Stimulated activated CD8-positive, alpha-beta memory T cell treated with anti-CD3 and anti-CD28 coated beads, Interleukin-12 subunit alpha, Interleukin-12 subunit beta, amount 100 ng/mL, for 24 hours (primary cell): ENCODE results near the gene NDOR1.
"Not testable (repeated sequence)": the region's sequence is repeated elsewhere in the genome, so short reads cannot be mapped to it uniquely, and the experiment has no call there.

ENCODE experiments used
- DNase-seq: peaks from one replicate; pipeline ENCODE4 v3.0.0-alpha.2; 2020; ENCODE audit errors: extremely low read depth

NDOR1 gene

DNA sequence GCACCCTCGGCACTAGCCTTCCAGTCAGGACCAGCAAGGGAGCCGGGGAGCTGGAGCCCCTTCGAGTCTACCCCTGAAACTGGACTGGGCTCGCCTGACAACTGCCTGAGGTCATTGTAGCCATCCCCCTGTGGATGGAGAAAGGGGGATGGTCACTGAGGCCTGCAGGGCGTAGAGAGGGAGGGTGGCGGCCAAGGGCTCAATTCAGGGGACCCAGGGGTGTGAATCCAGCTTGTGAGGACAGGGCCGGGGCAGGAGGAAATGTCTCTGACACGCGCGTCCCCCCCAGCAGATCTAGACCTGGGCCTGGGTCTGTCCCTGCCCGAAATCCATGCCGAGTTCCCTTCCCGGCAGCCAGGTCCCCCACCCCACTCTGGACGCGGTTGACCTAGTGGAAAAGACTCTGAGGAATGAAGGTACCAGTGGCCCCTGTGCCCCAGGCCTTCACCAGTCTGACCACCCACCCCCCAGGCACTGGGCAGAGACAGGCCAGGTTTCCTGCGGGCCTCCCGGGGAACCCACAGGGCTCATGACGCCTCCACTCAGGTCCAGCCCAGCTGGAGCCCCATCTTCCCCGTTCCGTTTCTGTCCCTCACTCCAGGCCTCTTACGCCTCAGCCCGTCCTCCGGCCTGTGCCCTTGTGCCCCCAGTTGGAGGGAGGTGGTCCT lies 26.0 kb downstream of the NDOR1 start:
- DNase-seq, result no peak

DNA sequence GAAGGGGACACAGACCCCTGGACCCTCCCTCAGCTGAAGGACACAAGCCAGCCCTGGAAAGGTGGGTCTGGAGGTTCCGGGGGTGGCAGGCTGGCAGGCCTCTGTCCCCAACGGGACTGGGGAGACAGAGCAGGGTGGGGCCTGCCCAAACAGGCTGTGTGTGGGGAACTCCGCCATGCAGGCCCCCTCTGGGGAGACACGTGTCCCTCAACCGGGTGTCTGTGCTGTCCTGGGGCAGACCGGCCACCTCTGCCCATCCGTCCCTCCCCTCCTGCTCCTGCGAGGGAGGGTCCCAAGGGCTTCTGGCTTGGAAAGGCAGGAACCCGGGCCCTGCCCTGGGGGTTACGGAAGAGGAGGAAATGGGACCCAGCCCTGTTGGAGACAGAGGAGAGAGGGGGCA lies 26.6 kb downstream of the NDOR1 start:
- DNase-seq, result no peak

DNA sequence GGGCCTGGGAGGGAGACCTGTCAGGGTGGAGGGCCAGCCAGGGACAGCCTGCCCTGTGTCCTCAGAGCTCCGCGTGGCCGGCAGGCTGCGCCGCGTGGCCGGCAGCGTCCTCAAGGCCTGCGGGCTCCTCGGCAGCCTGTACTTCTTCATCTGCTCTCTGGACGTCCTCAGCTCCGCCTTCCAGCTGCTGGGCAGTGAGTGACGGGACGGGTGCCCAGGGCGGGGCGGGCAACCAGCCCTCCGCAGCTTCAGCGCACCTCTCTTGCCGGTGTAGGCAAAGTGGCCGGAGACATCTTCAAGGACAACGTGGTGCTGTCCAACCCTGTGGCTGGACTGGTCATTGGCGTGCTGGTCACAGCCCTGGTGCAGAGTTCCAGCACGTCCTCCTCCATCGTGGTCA lies 27.0 kb downstream of the NDOR1 start:
- no peak for DNase-seq

DNA sequence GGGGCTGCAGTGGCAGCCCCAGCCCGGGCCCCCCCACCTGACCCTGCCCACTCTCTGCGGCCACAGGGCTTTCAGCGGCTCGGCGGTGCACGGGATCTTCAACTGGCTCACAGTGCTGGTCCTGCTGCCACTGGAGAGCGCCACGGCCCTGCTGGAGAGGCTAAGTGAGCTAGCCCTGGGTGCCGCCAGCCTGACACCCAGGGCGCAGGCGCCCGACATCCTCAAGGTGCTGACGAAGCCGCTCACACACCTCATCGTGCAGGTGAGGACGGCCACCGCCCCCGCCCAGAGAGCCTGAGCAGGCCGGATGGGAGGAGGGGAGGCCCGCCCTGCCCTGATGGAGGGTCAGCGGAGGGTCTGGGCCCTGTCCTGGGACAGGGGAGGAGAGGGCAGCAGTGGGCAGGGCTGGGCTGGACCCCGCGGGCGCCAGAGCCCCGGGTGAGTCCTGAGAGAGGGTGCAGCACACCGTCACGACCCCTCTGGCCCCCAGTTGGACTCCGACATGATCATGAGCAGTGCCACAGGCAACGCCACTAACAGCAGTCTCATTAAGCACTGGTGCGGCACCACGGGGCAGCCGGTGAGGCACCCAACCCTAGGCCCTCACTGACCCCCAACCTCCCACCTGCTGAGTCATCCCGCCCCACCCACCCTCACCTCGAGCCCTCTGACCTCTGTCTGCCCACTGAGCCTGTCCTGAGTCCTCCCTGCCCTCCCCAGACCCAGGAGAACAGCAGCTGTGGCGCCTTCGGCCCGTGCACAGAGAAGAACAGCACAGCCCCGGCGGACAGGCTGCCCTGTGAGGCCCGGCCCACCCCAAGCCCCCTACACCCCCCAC lies 27.9 kb downstream of the NDOR1 start:
- DNase-seq, result no peak

DNA sequence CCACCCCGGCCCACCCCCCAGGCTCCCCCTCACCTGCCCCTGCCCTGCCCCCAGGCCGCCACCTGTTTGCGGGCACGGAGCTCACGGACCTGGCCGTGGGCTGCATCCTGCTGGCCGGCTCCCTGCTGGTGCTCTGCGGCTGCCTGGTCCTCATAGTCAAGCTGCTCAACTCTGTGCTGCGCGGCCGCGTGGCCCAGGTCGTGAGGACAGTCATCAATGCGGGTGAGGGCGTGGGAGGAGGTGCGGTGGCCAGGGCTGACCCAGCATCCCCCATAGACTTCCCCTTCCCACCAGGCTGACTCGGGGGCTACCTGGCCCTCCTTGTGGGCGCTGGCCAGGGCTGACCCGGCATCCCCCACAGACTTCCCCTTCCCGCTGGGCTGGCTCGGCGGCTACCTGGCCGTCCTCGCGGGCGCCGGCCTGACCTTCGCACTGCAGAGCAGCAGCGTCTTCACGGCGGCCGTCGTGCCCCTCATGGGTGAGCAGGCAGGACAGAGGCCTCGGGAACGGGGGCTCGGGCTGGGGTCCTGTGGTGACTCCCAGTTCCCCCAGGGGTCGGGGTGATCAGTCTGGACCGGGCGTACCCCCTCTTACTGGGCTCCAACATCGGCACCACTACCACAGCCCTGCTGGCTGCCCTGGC lies 28.7 kb downstream of the NDOR1 start:
- no peak for DNase-seq

DNA sequence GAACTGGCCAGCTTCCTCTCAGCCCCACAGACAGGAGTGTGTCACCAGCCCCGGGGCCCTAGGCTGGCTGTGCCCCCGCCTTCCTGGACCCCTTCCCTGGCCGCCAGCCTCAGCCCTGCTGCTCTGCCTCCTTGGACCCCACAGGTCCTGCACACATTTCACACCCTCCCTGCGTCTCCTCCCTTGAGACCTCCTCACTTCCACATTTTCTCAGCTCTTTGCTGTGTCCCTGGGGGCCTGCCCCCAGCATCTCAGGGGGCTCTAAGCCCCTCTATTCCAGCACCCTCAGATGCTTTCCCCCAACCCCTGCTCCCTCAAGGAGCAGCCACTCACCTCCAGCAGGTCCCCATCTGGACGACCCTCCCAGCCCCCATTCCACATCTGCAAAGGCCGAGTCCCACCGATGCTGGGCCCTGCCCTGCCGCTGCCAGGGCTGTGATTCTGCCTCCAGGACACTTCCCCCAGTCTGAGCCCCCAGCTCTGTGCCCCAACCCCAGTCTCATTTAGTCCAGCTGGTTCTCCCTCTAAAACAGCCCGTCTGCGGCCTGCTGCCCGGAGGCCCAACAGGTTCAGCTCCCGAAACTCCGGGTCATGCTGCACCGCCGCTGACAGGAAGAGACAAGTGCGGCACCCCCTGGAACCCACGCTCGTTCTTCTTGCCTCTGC lies 29.4 kb downstream of the NDOR1 start:
- DNase-seq, result no peak

DNA sequence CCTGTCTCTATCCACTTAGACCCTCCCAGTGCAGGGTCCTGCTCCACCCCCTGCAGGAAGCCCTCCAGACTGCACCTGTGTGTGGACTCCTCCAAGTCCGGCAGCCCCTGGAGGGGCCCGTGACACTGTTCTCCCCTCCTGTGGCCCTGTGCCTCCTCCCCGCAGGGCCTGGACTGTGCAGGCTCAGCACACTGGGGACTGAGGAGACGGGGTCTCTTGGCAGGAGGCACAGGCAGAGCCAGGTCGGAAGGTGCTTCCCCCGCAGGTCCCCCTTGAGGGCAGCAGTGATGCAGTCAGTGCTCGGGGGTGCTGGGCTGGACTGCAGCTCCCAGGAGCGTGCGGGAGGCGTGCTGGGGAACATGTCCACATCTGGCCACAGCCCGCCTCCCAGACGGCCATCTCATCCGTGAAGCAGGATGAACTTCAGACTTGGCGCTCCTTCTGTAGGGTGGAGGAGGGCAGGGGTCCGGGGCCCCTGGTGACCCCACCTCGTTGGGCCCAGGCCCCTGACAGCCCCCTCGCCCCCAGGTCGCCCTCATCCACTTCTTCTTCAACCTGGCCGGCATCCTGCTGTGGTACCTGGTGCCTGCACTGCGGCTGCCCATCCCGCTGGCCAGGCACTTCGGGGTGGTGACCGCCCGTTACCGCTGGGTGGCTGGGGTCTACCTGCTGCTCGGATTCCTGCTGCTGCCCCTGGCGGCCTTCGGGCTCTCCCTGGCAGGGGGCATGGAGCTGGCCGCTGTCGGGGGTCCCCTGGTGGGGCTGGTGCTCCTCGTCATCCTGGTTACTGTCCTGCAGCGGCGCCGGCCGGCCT lies 30.1 kb downstream of the NDOR1 start:
- no peak for DNase-seq

DNA sequence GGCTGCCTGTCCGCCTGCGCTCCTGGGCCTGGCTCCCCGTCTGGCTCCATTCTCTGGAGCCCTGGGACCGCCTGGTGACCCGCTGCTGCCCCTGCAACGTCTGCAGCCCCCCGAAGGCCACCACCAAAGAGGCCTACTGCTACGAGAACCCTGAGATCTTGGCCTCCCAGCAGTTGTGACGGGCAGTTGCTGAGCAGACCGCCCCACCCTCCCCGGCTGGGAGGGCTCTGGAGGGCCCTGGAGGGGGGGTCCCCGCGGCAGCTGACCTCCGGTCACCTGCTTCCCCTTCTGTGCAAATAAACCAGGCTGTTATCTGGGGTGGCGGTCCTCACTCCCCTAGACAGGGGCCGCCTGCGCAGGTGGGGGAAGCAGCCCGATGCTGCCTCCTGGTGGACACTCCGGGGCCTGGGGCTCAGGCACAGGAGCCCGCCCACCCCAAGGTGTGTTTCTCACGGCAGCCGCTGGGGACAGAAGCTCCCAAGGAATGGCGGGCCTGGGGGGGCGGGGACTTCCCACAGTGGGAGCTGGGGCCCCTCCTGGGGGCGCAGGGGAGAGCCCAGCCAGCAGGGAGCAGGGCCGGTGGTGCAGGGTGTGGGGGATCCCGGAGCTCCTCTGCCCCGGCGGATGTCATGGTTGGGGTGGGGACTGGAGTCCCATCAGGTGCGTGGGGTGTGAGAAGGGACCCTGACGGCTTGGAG lies 30.9 kb downstream of the NDOR1 start:
- DNase-seq, result peak; percentile 77

DNA sequence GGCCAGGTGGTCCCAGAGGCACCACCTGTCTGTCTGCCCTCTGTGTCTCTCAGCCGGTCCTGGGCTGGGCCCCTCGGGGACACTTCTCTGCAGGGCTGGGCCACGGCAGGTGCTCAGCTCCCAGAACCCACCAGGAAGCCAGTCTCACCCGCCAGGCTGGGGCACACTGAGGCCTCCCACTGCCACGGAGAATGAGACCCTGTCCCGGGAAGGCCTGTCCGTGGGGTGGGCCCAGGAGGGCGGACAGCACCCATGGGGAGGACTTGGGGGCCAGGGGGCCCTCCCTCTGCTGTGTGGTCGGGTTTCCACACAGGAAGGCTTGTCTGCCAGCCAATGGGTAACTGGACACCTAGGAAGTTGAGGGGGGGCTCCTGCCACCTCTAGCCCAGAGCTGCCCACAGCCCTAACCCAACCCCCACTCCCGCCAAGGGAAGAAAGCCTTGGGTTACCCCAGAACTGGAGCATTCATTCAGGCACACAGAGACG lies 31.5 kb downstream of the NDOR1 start:
- no peak for DNase-seq

DNA sequence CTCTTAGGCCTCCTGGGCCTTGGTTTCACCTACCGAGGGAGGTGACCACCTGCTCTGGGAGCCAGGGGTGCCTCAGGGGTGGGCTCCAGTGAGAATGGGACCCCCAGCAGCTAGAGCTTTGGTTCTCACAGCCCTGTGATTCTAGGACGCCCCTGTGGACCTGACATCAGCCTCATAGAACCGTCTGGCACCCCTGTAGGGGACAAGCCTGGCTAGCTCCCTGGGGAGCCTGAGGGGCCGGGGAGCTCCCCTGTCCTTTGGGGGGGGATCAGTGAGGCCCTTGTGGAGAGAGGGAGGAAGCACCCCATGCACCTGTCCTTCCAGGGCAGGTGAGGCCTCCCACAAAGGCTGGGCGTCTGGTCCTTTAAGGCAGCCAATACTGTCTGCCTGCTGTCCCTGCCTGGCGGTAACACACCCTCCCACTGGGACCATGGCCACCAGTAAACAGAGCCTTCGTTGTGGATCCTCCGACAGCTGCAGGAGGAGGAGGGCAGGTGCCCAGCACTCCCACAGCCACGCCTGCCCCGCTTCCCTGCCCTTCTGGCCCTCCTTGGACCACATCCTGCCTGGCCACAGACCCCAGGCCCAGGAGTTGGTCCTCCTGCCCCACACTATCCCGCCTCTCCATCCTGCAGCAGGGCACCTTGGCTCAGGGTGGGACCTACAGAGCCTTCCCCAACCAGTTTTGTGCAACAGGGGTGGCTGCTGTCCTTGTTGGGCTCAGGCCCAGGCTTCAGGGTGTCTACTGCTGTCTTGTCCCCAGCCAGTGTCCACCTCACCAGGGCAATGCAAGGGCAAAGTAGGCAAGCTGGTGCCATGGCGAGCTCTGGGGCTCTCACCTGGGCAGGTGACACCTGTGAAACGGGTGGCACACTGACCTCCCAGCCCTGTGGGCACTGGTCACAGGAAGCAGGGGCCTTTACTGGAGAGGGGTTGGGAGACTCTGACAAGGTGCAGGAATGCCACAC lies 32.5 kb downstream of the NDOR1 start:
- no peak for DNase-seq

DNA sequence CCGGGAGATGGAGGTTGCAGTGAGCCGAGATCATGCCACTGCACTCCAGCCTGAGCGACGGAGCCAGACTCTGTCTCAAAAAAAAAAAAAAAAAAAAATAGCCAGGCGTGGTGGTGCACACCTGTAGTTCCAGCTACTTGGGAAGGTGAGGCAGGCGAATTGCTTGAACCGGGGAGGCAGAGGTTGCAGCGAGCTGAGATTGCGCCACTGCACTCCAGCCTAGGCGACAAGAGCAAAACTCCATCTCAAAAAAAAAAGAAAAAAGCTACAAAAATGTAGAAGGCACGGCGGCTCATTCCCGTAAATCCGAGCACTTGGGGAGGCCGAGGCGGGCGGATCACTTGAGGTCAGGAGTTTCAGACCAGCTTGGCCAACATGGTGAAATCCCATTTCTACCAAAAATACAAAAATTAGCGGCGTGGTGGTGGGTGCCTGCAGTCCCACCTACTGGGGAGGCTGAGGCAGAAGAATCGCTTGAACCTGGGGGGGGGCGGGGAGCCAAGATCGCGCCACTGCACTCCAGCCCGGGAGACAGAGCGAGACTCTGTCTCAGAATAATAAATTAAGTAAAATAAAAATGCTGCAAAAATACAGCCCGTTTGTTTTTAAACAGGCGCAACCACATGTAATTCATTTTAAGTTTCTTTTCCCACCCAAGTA lies 34.2 kb downstream of the NDOR1 start:
- DNase-seq, result not testable (repeated sequence)

DNA sequence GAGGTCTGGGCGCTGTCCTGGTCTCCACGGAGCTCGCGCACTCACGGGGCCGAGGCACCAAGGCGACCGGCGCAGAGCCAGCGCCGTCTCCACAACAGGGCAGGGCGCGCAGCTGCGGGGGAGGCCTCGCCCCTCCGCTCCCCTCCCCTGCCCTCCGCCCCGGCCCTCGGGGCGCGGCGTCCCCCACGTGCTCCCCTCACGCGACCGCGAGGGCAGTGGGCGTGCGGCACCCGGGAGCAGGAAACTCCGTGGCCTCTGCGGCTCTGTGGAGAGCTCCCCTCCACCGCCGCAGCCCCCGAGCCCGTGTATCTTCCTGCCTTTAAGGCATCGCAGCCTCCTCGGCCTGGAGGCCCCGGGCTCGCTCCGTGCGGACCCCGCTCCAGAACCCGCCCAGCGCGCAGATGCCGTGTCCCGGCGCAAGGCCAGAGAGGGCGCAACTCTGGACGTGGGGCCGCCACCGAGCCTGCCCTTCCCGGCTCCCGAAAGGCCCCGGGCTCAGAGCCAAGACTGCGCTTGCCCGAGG lies 34.9 kb downstream of the NDOR1 start:
- peak; percentile 38 for DNase-seq

DNA sequence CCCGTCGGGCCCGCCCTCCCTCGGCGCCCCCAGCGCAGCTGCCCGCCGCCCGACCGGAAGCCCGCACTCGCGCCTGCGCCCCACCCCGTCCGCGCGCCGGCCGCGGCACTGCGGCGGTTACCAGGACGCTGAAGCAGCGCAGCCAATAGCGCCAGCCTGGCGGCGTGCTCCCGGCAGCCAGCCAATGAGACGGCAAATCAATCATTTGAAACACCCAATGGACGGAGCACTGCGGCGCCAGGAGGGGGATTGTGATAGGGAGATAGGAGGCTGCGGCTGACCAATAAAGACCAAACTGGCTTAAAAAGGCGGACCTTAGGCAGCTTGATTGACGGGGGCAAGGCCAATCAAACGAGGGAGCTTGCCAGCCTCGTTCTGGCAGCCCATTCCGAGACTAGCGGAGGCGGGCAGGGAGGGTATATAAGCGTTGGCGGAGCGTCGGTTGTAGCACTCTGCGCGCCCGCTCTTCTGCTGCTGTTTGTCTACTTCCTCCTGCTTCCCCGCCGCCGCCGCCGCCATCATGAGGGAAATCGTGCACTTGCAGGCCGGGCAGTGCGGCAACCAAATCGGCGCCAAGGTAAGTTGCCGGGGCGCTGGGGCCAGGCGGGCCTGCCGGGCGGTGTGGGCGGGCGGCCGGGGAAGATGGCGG lies 35.5 kb downstream of the NDOR1 start, which contains the start of gene TUBB4B:
Gene TUBB4B (plus strand): TSS at position 447 of the 649 bp plus-strand sequence. CDS start 74 bp downstream, at position 521.
- DNase-seq, result peak; percentile 91

DNA sequence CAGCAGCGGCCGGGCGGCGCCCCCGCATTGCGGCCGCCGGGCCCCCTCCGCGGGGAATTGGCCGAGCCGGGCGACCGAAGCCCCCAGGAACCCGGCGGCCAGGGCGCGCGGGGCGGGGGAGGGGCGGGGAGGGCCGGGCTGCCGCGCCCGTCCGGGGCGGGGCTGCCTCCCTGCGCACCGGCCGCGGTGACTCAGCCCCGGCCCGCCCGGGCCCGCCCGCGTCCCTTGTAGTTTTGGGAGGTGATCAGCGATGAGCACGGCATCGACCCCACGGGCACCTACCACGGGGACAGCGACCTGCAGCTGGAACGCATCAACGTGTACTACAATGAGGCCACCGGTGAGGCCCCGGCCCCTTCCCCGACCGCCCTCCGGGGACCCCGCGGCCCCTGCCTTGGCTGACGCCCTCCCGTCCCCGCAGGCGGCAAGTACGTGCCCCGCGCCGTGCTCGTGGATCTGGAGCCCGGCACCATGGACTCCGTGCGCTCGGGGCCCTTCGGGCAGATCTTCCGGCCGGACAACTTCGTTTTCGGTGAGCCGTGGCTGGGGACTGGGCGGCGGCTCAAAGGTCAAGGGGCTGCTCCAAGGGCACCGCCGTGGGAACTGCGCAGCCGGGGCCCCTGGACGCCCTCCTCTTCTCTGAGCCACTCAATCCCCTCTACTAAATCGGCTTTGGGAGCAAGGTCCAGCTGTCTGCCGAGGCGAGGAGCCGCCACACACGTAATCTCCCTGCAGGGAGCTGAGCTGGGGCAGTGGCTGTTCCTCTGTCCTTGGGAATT lies 36.2 kb downstream of the NDOR1 start:
- peak; percentile 51 for DNase-seq

DNA sequence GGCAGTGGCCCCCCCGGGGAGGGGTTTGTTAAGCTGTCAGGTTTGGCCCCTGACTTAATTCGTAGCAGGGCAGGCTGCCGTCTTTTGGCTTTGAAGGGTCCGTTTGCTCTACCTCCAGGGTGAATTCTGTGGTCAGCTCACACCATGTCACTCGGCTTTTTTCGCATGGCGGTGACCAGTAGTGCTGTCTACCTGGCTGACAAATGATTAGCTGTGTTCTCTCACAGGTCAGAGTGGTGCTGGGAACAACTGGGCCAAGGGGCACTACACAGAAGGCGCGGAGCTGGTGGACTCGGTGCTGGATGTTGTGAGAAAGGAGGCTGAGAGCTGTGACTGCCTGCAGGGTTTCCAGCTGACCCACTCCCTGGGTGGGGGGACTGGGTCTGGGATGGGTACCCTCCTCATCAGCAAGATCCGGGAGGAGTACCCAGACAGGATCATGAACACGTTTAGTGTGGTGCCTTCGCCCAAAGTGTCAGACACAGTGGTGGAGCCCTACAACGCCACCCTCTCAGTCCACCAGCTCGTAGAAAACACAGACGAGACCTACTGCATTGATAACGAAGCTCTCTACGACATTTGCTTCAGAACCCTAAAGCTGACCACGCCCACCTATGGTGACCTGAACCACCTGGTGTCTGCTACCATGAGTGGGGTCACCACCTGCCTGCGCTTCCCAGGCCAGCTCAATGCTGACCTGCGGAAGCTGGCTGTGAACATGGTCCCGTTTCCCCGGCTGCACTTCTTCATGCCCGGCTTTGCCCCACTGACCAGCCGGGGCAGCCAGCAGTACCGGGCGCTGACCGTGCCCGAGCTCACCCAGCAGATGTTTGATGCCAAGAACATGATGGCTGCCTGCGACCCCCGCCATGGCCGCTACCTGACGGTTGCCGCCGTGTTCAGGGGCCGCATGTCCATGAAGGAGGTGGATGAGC lies 37.0 kb downstream of the NDOR1 start:
- no peak for DNase-seq

DNA sequence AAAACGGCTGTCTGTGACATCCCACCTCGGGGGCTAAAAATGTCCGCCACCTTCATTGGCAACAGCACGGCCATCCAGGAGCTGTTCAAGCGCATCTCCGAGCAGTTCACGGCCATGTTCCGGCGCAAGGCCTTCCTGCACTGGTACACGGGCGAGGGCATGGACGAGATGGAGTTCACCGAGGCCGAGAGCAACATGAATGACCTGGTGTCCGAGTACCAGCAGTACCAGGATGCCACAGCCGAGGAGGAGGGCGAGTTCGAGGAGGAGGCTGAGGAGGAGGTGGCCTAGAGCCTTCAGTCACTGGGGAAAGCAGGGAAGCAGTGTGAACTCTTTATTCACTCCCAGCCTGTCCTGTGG lies 37.7 kb downstream of the NDOR1 start:
- DNase-seq, result not testable (repeated sequence)
